Activated CD8-positive, alpha-beta T cell treated with anti-CD3 and anti-CD28 coated beads, Interleukin-2, amount 10 ng/mL, durations not matched to agents 7 days and 5 days (primary cell): Measurements from ENCODE around the gene BCKDHA. TPM values are rescaled to one million over a fixed set of nuclear protein-coding genes. Genes with fewer than 3 reads are reported as not detected.
"Not testable (repeated sequence)": the region's sequence is repeated elsewhere in the genome, so short reads cannot be mapped to it uniquely, and the experiment has no call there.

Experiments
- ATAC-seq: fragments of 150-1000 bp; cut with Tn5 transposase; one replicate; pipeline ENCODE4 v1.10.0; 2021; ENCODE audit warnings: moderate library complexity
- CTCF ChIA-PET: fragments of 350-600 bp; sonication (Branson Sonifier 250); formaldehyde crosslinking; loops from one replicate; lab custom pipeline; 2021; ENCODE audit warnings: antibody characterized with exemption; lab: Charles Lee
- POLR2A ChIA-PET: fragments of 350-600 bp; sonication (Branson Sonifier 250); formaldehyde crosslinking; loops from one replicate; lab custom pipeline; 2021; ENCODE audit warnings: antibody characterized with exemption; lab: Charles Lee
- DNase-seq: peaks from one replicate; pipeline ENCODE4 v3.0.0-alpha.2; 2020
- H3K27ac Mint-ChIP-seq: one replicate; pipeline ENCODE4 v1.8.0; 2021; ENCODE audit warnings: mild to moderate bottlenecking, mixed read lengths
- H3K27me3 Mint-ChIP-seq: one replicate; pipeline ENCODE4 v1.8.0; 2021; ENCODE audit warnings: low read depth, mixed read lengths
- H3K36me3 Mint-ChIP-seq: one replicate; pipeline ENCODE4 v1.8.0; 2021; ENCODE audit warnings: low read depth, mixed read lengths
- H3K4me1 Mint-ChIP-seq: one replicate; pipeline ENCODE4 v1.8.0; 2021; ENCODE audit warnings: low read depth, mixed read lengths
- H3K4me3 Mint-ChIP-seq: one replicate; pipeline ENCODE4 v1.8.0; 2021; ENCODE audit warnings: mild to moderate bottlenecking, mixed read lengths
- H3K9me3 Mint-ChIP-seq: one replicate; pipeline ENCODE4 v1.8.0; 2022; ENCODE audit warnings: mixed read lengths; ENCODE audit not compliant: insufficient read depth
- total RNA-seq, 2 experiments: library from RNA; stranded (reverse); gene quantifications; one replicate each; pipeline ENCODE4 v1.2.3, GENCODE V29; 2021

Gene BCKDHA
- total RNA-seq, 2 experiments from 2014 or later = 15.8 to 24.5 TPM

GRCh38 chr19:41427647-41428480, 30.2 kb downstream of the BCKDHA start:
- peaks cover 30% of the 10 kb centered on the region for H3K36me3 Mint-ChIP-seq
- POLR2A ChIA-PET = interaction anchor here (0.6 to 1.7 kb wide), 3 partner anchors 8 to 825 kb away, joined by 3 to 5 read pairs (median 3); no protein-coding TSS in a partner anchor
- peak overlapping the region; percentile 77 for H3K4me3 Mint-ChIP-seq
- DNase-seq (peak; percentile 59), ATAC-seq (peak; percentile 71)
- no peaks in the 10 kb centered on the region for H3K27me3 Mint-ChIP-seq
- CTCF ChIA-PET = interaction anchor here (0.9 to 2.0 kb wide), 6 partner anchors 7 to 143 kb away, joined by 3 to 14 read pairs (median 4); partner anchors contain the start of gene DMAC2
- no peaks in the 10 kb centered on the region for H3K9me3 Mint-ChIP-seq
- H3K4me1 Mint-ChIP-seq = peaks cover 53% of the 10 kb centered on the region
- peak overlapping the region; percentile 84 for H3K27ac Mint-ChIP-seq

GRCh38 chr19:41428481-41428859, 30.9 kb downstream of the BCKDHA start:
- peaks cover 33% of the 10 kb centered on the region for H3K36me3 Mint-ChIP-seq
- peak overlapping the region; percentile 77 for H3K4me3 Mint-ChIP-seq
- H3K27me3 Mint-ChIP-seq = no peaks in the 10 kb centered on the region
- peak; percentile 42 for DNase-seq
- CTCF ChIA-PET = interaction anchor here (1.1 to 2.0 kb wide), 4 partner anchors 9 to 76 kb away, joined by 3 to 14 read pairs (median 6); partner anchors contain the start of gene DMAC2
- H3K27ac Mint-ChIP-seq = peak overlapping the region; percentile 84
- no peak for ATAC-seq
- no peaks in the 10 kb centered on the region for H3K9me3 Mint-ChIP-seq
- H3K4me1 Mint-ChIP-seq = peaks cover 53% of the 10 kb centered on the region
- POLR2A ChIA-PET = interaction anchor here (0.6 to 1.7 kb wide), 3 partner anchors 7 to 10 kb away, joined by 3 to 5 read pairs (median 4); no protein-coding TSS in a partner anchor

- H3K4me1 Mint-ChIP-seq = peaks cover 45% of the 10 kb centered on the region
- peaks cover 29% of the 10 kb centered on the region for H3K36me3 Mint-ChIP-seq
- no peaks in the 10 kb centered on the region for H3K9me3 Mint-ChIP-seq
- no peaks in the 10 kb centered on the region for H3K27me3 Mint-ChIP-seq
- ChIA-PET CTCF (interaction anchor here (0.6 to 1.7 kb wide), 11 partner anchors 9 to 119 kb away, joined by 3 to 8 read pairs (median 4); partner anchors contain the start of genes B9D2 and DMAC2), POLR2A (interaction anchor here (0.8 kb wide), 1 partner anchor 79 kb away, joined by 3 read pairs; no protein-coding TSS in a partner anchor)
- ATAC-seq = no peak
- no peak for DNase-seq
- H3K27ac Mint-ChIP-seq = no peak overlapping the region
- H3K4me3 Mint-ChIP-seq = no peak overlapping the region
These were observed 33.3 kb downstream of the BCKDHA start for GRCh38 chr19:41430922-41431321.

- ChIA-PET POLR2A (no interaction called here), CTCF (interaction anchor here (0.6 to 1.7 kb wide), 10 partner anchors 8 to 105 kb away, joined by 3 to 8 read pairs (median 4); partner anchors contain the start of genes B9D2 and DMAC2)
- H3K4me3 Mint-ChIP-seq = no peak overlapping the region
- no peaks in the 10 kb centered on the region for H3K9me3 Mint-ChIP-seq
- ATAC-seq = no peak
- H3K4me1 Mint-ChIP-seq = peaks cover 41% of the 10 kb centered on the region
- DNase-seq = peak; percentile 48
- H3K27me3 Mint-ChIP-seq = no peaks in the 10 kb centered on the region
- H3K36me3 Mint-ChIP-seq = peaks cover 34% of the 10 kb centered on the region
- peak overlapping the region; percentile 39 for H3K27ac Mint-ChIP-seq
These were observed 34.1 kb downstream of the BCKDHA start for GRCh38 chr19:41431426-41432386.

GRCh38 chr19:41433171-41433570, 35.6 kb downstream of the BCKDHA start:
- Mint-ChIP-seq H3K27ac (no peak overlapping the region), H3K4me3 (no peak overlapping the region), H3K4me1 (peaks cover 35% of the 10 kb centered on the region), H3K36me3 (peaks cover 39% of the 10 kb centered on the region), H3K9me3 (no peaks in the 10 kb centered on the region), H3K27me3 (no peaks in the 10 kb centered on the region)
- ATAC-seq (no peak), DNase-seq (no peak)
- CTCF ChIA-PET = no interaction called here
- POLR2A ChIA-PET = interaction anchor here (0.7 kb wide), 1 partner anchor 129 kb away, joined by 3 read pairs; no protein-coding TSS in a partner anchor

GRCh38 chr19:41434450-41434849, 36.8 kb downstream of the BCKDHA start:
- H3K9me3 Mint-ChIP-seq = no peaks in the 10 kb centered on the region
- no peaks in the 10 kb centered on the region for H3K27me3 Mint-ChIP-seq
- H3K27ac Mint-ChIP-seq = peak overlapping the region; percentile 39
- H3K36me3 Mint-ChIP-seq = peaks cover 35% of the 10 kb centered on the region
- CTCF ChIA-PET = interaction anchor here (0.8 kb wide), 1 partner anchor 129 kb away, joined by 3 read pairs; no protein-coding TSS in a partner anchor
- POLR2A ChIA-PET = no interaction called here
- peaks cover 30% of the 10 kb centered on the region for H3K4me1 Mint-ChIP-seq
- no peak for DNase-seq
- no peak for ATAC-seq
- no peak overlapping the region for H3K4me3 Mint-ChIP-seq

GRCh38 chr19:41435376-41435775, 37.8 kb downstream of the BCKDHA start:
- not testable (repeated sequence) for H3K27me3 Mint-ChIP-seq, DNase-seq, H3K27ac Mint-ChIP-seq, H3K4me3 Mint-ChIP-seq, H3K9me3 Mint-ChIP-seq, ATAC-seq
- ChIA-PET POLR2A (interaction anchor here (1.3 kb wide), 1 partner anchor 8 kb away, joined by 5 read pairs; the partner anchor contains the start of gene B3GNT8), CTCF (interaction anchor here (1.0 kb wide), 1 partner anchor 8 kb away, joined by 4 read pairs; the partner anchor contains the start of gene B3GNT8)
- Mint-ChIP-seq H3K4me1 (peaks cover 35% of the 10 kb centered on the region), H3K36me3 (peaks cover 34% of the 10 kb centered on the region)

- DNase-seq (no peak), ATAC-seq (no peak)
- H3K36me3 Mint-ChIP-seq = peaks cover 31% of the 10 kb centered on the region
- ChIA-PET CTCF (interaction anchor here (1.0 to 2.1 kb wide), 2 partner anchors 9 to 13 kb away, joined by 4 to 7 read pairs; partner anchors contain the start of gene B3GNT8), POLR2A (interaction anchor here (1.3 kb wide), 1 partner anchor 8 kb away, joined by 5 read pairs; the partner anchor contains the start of gene B3GNT8)
- no peak overlapping the region for H3K27ac Mint-ChIP-seq
- no peak overlapping the region for H3K4me3 Mint-ChIP-seq
- no peaks in the 10 kb centered on the region for H3K27me3 Mint-ChIP-seq
- H3K4me1 Mint-ChIP-seq = peaks cover 32% of the 10 kb centered on the region
- H3K9me3 Mint-ChIP-seq = no peaks in the 10 kb centered on the region
These were observed 38.5 kb downstream of the BCKDHA start for GRCh38 chr19:41435936-41436673.

GRCh38 chr19:41436674-41436951, 39.0 kb downstream of the BCKDHA start:
- Mint-ChIP-seq H3K4me3 (no peak overlapping the region), H3K4me1 (peaks cover 30% of the 10 kb centered on the region), H3K9me3 (no peaks in the 10 kb centered on the region), H3K36me3 (peaks cover 27% of the 10 kb centered on the region), H3K27me3 (no peaks in the 10 kb centered on the region), H3K27ac (peak overlapping the region; percentile 45)
- POLR2A ChIA-PET = interaction anchor here (1.3 kb wide), 1 partner anchor 9 kb away, joined by 5 read pairs; the partner anchor contains the start of gene B3GNT8
- CTCF ChIA-PET = interaction anchor here (1.0 to 2.1 kb wide), 2 partner anchors 12 to 134 kb away, joined by 3 to 7 read pairs; no protein-coding TSS in a partner anchor
- ATAC-seq = no peak
- no peak for DNase-seq

- Mint-ChIP-seq H3K4me1 (peaks cover 29% of the 10 kb centered on the region), H3K27ac (peak overlapping the region; percentile 43), H3K9me3 (no peaks in the 10 kb centered on the region), H3K36me3 (peaks cover 13% of the 10 kb centered on the region), H3K27me3 (no peaks in the 10 kb centered on the region), H3K4me3 (peak overlapping the region; percentile 34)
- ChIA-PET POLR2A (interaction anchor here (0.7 to 2.5 kb wide), 4 partner anchors 9 to 810 kb away, joined by 3 to 7 read pairs (median 4); no protein-coding TSS in a partner anchor), CTCF (interaction anchor here (0.7 to 3.2 kb wide), 5 partner anchors 10 to 131 kb away, joined by 3 to 21 read pairs (median 3); no protein-coding TSS in a partner anchor)
- no peak for ATAC-seq
- DNase-seq = no peak
These were observed 40.4 kb downstream of the BCKDHA start for GRCh38 chr19:41437944-41438574.
